Mesendoderm (in vitro differentiated cells): ENCODE measurements around the gene LRRC74B.

Source experiments
- DNase-seq: peaks from one replicate; pipeline ENCODE4 v3.0.0; 2013
- H2AK5ac ChIP-seq: 2 replicates; pipeline ENCODE4 v1.6.1; 2013; ENCODE audit warnings: low read length, inconsistent platforms
- H2BK120ac ChIP-seq: 2 replicates; pipeline ENCODE4 v1.6.1; 2013; ENCODE audit warnings: low read depth, mild to moderate bottlenecking, low read length, moderate library complexity, mixed read lengths
- H2BK15ac ChIP-seq: replicated peaks from 2 replicates; pipeline ENCODE4 v1.6.1; 2013; ENCODE audit warnings: low read depth, mild to moderate bottlenecking, moderate library complexity
- H2BK5ac ChIP-seq: 2 replicates; pipeline ENCODE4 v1.6.1; 2013; ENCODE audit warnings: low read length, inconsistent platforms
- H3K18ac ChIP-seq: 2 replicates; pipeline ENCODE4 v1.6.1; 2013; ENCODE audit warnings: mild to moderate bottlenecking, low read length, mixed read lengths
- H3K23ac ChIP-seq: one replicate; pipeline ENCODE4 v1.6.1; 2013; ENCODE audit warnings: low read length
- H3K27ac ChIP-seq: 2 replicates; pipeline ENCODE4 v1.5.1; 2013; ENCODE audit warnings: low read depth, mild to moderate bottlenecking, inconsistent platforms, low read length, moderate library complexity
- H3K27me3 ChIP-seq: 2 replicates; pipeline ENCODE4 v1.6.1; 2013; ENCODE audit warnings: low read length, control low read depth, mild to moderate bottlenecking, inconsistent platforms; ENCODE audit not compliant: insufficient read depth, poor library complexity
- H3K36me3 ChIP-seq: 2 replicates; pipeline ENCODE4 v1.6.1; 2013; ENCODE audit warnings: low read length, inconsistent platforms; ENCODE audit not compliant: control insufficient read depth, insufficient read depth
- H3K4ac ChIP-seq: one replicate; pipeline ENCODE4 v1.6.1; 2013; ENCODE audit warnings: low read depth, mild to moderate bottlenecking, low read length, moderate library complexity
- H3K4me1 ChIP-seq: 2 replicates; pipeline ENCODE4 v1.6.1; 2013; ENCODE audit warnings: low read depth, low read length, inconsistent platforms; ENCODE audit not compliant: control insufficient read depth
- H3K4me2 ChIP-seq: 2 replicates; pipeline ENCODE4 v1.6.1; 2013; ENCODE audit warnings: low read length
- H3K4me3 ChIP-seq: 2 replicates; pipeline ENCODE4 v1.5.1; 2013; ENCODE audit warnings: mild to moderate bottlenecking, low read length
- H3K56ac ChIP-seq: one replicate; pipeline ENCODE4 v1.6.1; 2013; ENCODE audit warnings: low read length
- H3K79me1 ChIP-seq: 2 replicates; pipeline ENCODE4 v1.6.1; 2013; ENCODE audit warnings: low read length, inconsistent platforms
- H3K79me2 ChIP-seq: 2 replicates; pipeline ENCODE4 v1.6.1; 2013; ENCODE audit warnings: mild to moderate bottlenecking, low read length; ENCODE audit not compliant: control insufficient read depth, insufficient read depth
- H3K9ac ChIP-seq: 2 replicates; pipeline ENCODE4 v1.6.1; 2013; ENCODE audit warnings: low read length, inconsistent platforms
- H4K5ac ChIP-seq: one replicate; pipeline ENCODE4 v1.6.1; 2013; ENCODE audit warnings: low read length
- H4K8ac ChIP-seq: one replicate; pipeline ENCODE4 v1.6.1; 2013; ENCODE audit warnings: low read depth, mild to moderate bottlenecking, control low read depth, low read length, moderate library complexity
- WGBS: extraction: QIAGEN DNeasy Blood & Tissue Kit; methylation state at CpG from one replicate; pipeline ENCODE4 v1.1.7; 2013; ENCODE audit warnings: low lambda C conversion rate, missing lambda C conversion rate; ENCODE audit not compliant: insufficient coverage; ENCODE audit errors: extremely low coverage; 5-methylcytosine and 5-hydroxymethylcytosine counted together

LRRC74B gene

GRCh38 chr22:21098099-21098671 is 52.4 kb downstream of the LRRC74B start:
- peak; percentile 74 for DNase-seq
- Histone ChIP-seq H3K4me3 (no peak overlapping the region), H2BK120ac (no peak overlapping the region), H3K27me3 (no peaks in the 10 kb centered on the region), H2BK15ac (no peak overlapping the region), H3K18ac (no peak overlapping the region), H3K56ac (no peak overlapping the region), H3K9ac (no peak overlapping the region), H2BK5ac (no peak overlapping the region), H2AK5ac (no peak overlapping the region), H3K4me1 (peaks cover 6% of the 10 kb centered on the region), H3K4me2 (no peak overlapping the region), H3K36me3 (no peaks in the 10 kb centered on the region), H3K79me2 (no peaks in the 10 kb centered on the region), H4K8ac (no peak overlapping the region), H3K79me1 (no peaks in the 10 kb centered on the region), H4K5ac (no peak overlapping the region), H3K23ac (no peak overlapping the region), H3K4ac (no peak overlapping the region), H3K27ac (no peak overlapping the region)
- no CpG with 5 or more reads among the region's 1 CpG for WGBS

GRCh38 chr22:21099578-21099977 is 53.8 kb downstream of the LRRC74B start:
- Histone ChIP-seq H4K8ac (no peak overlapping the region), H3K27ac (no peak overlapping the region), H3K27me3 (no peaks in the 10 kb centered on the region), H3K9ac (no peak overlapping the region), H4K5ac (no peak overlapping the region), H2BK120ac (no peak overlapping the region), H3K79me1 (no peaks in the 10 kb centered on the region), H2AK5ac (no peak overlapping the region), H3K56ac (no peak overlapping the region), H3K36me3 (no peaks in the 10 kb centered on the region), H3K79me2 (no peaks in the 10 kb centered on the region), H3K23ac (no peak overlapping the region), H3K4ac (no peak overlapping the region), H3K4me2 (no peak overlapping the region), H3K4me3 (no peak overlapping the region), H2BK5ac (no peak overlapping the region), H3K18ac (no peak overlapping the region), H3K4me1 (peaks cover 6% of the 10 kb centered on the region), H2BK15ac (no peak overlapping the region)
- DNase-seq, result no peak

GRCh38 chr22:21100149-21101032 is 54.6 kb downstream of the LRRC74B start:
- Histone ChIP-seq H3K4me3 (no peak overlapping the region), H2BK120ac (no peak overlapping the region), H3K9ac (peak overlapping the region; percentile 8), H4K8ac (no peak overlapping the region), H3K27ac (no peak overlapping the region), H2BK5ac (no peak overlapping the region), H2AK5ac (peak overlapping the region; percentile 25), H3K4me1 (peaks cover 6% of the 10 kb centered on the region), H4K5ac (no peak overlapping the region), H3K79me1 (no peaks in the 10 kb centered on the region), H3K4ac (no peak overlapping the region), H3K18ac (no peak overlapping the region), H3K4me2 (no peak overlapping the region), H3K27me3 (no peaks in the 10 kb centered on the region), H2BK15ac (no peak overlapping the region), H3K23ac (no peak overlapping the region), H3K56ac (no peak overlapping the region), H3K79me2 (no peaks in the 10 kb centered on the region), H3K36me3 (no peaks in the 10 kb centered on the region)
- whole genome bisulfite sequencing, result no CpG with 5 or more reads among the region's 7 CpGs
- DNase-seq, result peak; percentile 21

- H3K27ac ChIP-seq, result no peak overlapping the region
- no peak overlapping the region for H4K5ac ChIP-seq
- peak overlapping the region; percentile 30 for H3K56ac ChIP-seq
- H4K8ac ChIP-seq, result no peak overlapping the region
- H2BK5ac ChIP-seq, result no peak overlapping the region
- H3K79me1 ChIP-seq, result no peaks in the 10 kb centered on the region
- H3K27me3 ChIP-seq, result no peaks in the 10 kb centered on the region
- no peak overlapping the region for H2BK15ac ChIP-seq
- no peak overlapping the region for H3K9ac ChIP-seq
- H3K4me3 ChIP-seq, result no peak overlapping the region
- H3K18ac ChIP-seq, result no peak overlapping the region
- no peak overlapping the region for H3K4ac ChIP-seq
- H3K79me2 ChIP-seq, result no peaks in the 10 kb centered on the region
- H2AK5ac ChIP-seq, result peak overlapping the region; percentile 64
- DNase-seq, result no peak
- H2BK120ac ChIP-seq, result no peak overlapping the region
- WGBS, result no CpG with 5 or more reads among the region's 6 CpGs
- H3K4me1 ChIP-seq, result peaks cover 6% of the 10 kb centered on the region
- no peak overlapping the region for H3K4me2 ChIP-seq
- no peaks in the 10 kb centered on the region for H3K36me3 ChIP-seq
- no peak overlapping the region for H3K23ac ChIP-seq
Measured at GRCh38 chr22:21101877-21102638, 56.3 kb downstream of the LRRC74B start.

GRCh38 chr22:21102659-21103267 is 57.0 kb downstream of the LRRC74B start:
- Histone ChIP-seq H2BK120ac (no peak overlapping the region), H3K4me2 (no peak overlapping the region), H3K4ac (no peak overlapping the region), H3K56ac (no peak overlapping the region), H3K18ac (no peak overlapping the region), H2AK5ac (no peak overlapping the region), H3K79me2 (no peaks in the 10 kb centered on the region), H3K4me1 (peaks cover 6% of the 10 kb centered on the region), H4K8ac (no peak overlapping the region), H3K4me3 (no peak overlapping the region), H2BK5ac (no peak overlapping the region), H4K5ac (no peak overlapping the region), H3K27me3 (no peaks in the 10 kb centered on the region), H3K23ac (no peak overlapping the region), H3K36me3 (no peaks in the 10 kb centered on the region), H3K27ac (no peak overlapping the region), H3K79me1 (no peaks in the 10 kb centered on the region), H2BK15ac (no peak overlapping the region), H3K9ac (no peak overlapping the region)
- no CpG with 5 or more reads among the region's 17 CpGs for WGBS
- peak; percentile 97 for DNase-seq
